Fibroblast of mammary gland (primary cell): ENCODE results near the gene WWTR1.

Experiments
- DNase-seq: peaks from one replicate; pipeline ENCODE4 v3.0.0-alpha.2; 2010; ENCODE audit warnings: low read depth
- H3K4me3 ChIP-seq: 2 replicates; pipeline ENCODE4 v1.5.1; 2011; ENCODE audit warnings: low read depth, mild to moderate bottlenecking, low read length, moderate library complexity; ENCODE audit not compliant: control insufficient read depth
- CTCF ChIP-seq: conservative IDR thresholded peaks from 2 replicates; pipeline ENCODE4 v1.5.1; 2011; ENCODE audit warnings: low read depth, low read length, inconsistent platforms; ENCODE audit not compliant: control insufficient read depth, insufficient read depth

Gene WWTR1

DNA sequence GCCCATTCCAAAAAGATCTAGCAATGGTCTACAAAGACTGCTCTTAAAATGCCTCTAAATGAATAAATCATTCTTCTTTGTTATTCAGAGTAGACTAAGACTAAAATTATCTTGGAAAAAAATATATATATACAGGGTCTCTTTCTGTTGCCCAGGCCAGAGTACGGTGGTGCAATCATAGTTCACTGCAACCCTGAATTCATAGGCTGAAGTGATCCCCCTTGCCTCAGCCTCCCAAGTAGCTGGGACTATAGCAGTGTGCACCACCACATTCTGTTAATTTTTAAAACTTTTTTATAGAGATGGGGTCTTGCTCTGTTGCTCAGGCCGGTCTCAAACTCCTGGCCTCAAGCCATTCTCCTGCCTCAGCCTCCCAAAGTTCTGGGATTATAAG, 18.7 kb downstream of the WWTR1 start:
- no peak for TF ChIP-seq CTCF
- peak overlapping the region; percentile 31 for H3K4me3 ChIP-seq
- DNase-seq = no peak

- peak overlapping the region; percentile 31 for H3K4me3 ChIP-seq
- TF ChIP-seq CTCF = no peak
- peak; percentile 77 for DNase-seq
Observed at GRCh38 chr3:149638228-149639092, 19.4 kb downstream of the WWTR1 start.

DNA sequence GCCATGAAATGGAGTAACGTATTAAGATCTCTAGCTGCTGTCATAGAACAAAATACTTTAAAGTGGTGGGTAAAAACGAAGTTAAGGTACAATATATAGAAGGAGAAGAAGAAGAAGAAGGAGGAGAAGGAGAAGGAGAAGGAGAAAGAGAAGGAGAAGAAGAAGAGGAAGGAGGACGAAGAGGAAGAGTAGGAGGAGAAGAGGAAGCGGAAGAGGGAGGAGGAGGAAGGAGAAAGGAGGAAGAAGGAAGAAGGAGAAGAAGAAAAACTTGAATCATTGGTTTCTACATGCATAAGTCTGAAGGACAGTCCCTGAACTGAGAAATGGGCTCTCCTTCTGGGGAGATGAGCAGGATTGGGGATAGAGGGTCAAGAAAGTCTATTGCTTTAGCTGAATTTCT, 22.4 kb downstream of the WWTR1 start:
- no peak for TF ChIP-seq CTCF
- H3K4me3 ChIP-seq = no peak overlapping the region
- DNase-seq = no peak

DNA sequence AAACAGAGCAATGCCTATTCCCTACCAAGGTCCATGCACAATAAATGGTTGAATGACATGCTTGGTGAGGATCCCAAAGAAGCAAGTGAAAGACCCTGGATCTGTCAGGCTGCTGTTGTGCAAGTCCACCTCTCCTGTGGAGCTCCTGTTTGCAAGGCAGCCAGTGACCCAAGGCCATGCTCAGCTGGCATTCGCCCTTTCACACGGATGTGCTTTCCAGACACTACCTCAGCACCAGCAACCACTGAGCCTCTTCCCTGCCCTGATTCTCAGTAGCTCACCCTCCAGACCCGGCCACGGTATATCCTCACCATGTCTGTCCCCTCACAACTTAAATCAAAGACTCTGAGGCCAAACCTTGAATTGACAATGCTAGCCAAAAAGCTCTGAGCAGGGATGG, 23.3 kb downstream of the WWTR1 start:
- no peak overlapping the region for H3K4me3 ChIP-seq
- TF ChIP-seq CTCF = no peak
- no peak for DNase-seq

- no peak for DNase-seq
- no peak for TF ChIP-seq CTCF
- H3K4me3 ChIP-seq = no peak overlapping the region
Observed at GRCh38 chr3:149634072-149634471, 23.8 kb downstream of the WWTR1 start.

- no peak overlapping the region for H3K4me3 ChIP-seq
- no peak for TF ChIP-seq CTCF
- DNase-seq = no peak
Observed at GRCh38 chr3:149632225-149632624, 25.6 kb downstream of the WWTR1 start.

DNA sequence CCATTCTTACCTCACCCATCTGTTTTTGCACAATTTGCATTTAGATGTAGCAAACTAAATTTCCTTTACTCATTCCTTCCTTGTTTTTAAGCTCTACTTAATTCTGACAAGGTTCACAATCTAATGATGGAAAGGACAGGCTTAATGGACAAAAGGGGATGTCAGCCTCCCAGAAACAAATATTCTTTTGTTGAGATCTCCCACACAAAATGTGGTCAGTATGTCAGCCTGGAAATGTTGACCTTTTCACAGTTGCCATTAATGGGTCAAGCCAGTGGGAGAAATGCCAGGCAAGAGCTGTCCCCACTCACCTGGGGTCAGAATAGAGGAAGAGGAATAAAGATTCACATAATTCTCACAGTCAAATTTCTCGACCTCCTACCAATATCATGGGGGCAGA, 27.0 kb downstream of the WWTR1 start:
- no peak for TF ChIP-seq CTCF
- H3K4me3 ChIP-seq = no peak overlapping the region
- DNase-seq = no peak
